SHP77 treated with DMSO at 0.1 percent for 48 hours (cell line): Measurements from ENCODE around the gene TNFRSF25.
"Not testable (repeated sequence)": the region's sequence is repeated elsewhere in the genome, so short reads cannot be mapped to it uniquely, and the experiment has no call there.

Source experiments
- DNase-seq: peaks from one replicate; lab custom pipeline; 2025; lab: John Stamatoyannopoulos, UW

The TNFRSF25 gene

DNA sequence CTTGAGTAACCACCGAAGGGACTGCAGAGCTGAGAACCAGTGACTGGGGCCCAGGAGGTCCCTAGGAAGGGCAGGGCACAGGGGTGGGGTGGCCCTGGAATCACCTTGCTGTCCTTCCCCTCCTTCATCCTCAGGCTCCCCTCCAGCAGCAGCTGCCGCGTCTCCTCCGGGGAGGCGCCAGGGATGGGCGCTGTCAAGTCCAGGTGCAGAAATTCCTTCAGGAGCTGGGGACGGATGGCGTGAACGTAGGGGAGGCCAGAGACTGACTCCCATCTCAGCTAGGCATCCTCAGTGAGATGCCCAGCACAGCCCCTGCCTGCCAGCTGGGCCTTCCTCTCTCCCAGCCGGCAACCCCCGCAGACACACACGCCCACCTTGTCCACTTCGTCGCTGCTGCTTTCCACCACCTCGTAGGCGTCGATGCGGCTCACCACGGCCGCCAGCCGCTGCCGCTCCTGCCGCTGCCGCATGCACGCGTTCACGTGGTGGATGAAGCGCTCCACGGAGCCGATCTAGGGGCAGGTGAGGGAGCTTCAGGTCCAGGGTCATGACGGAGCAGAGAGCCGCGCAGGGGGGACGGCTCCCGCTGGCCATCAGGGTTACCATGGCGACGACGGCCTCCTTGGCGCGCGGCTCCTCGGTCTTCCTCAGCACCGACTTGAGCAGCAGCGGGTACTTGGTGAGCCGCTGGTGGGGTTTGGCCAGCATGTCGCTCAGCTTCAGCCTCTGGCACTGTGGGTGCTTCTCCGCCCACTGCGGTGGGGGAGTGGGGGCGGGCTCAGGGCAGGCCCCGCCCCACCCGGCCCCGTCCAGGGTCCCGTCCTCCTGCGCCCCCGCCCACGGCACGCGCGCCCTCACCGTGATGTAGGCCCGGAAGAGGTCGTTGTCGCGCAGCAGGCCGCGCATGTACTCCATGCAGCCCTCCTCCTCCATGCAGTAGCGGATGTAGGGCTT is 4.4 kb upstream of the TNFRSF25 start:
- DNase-seq = no peak

DNA sequence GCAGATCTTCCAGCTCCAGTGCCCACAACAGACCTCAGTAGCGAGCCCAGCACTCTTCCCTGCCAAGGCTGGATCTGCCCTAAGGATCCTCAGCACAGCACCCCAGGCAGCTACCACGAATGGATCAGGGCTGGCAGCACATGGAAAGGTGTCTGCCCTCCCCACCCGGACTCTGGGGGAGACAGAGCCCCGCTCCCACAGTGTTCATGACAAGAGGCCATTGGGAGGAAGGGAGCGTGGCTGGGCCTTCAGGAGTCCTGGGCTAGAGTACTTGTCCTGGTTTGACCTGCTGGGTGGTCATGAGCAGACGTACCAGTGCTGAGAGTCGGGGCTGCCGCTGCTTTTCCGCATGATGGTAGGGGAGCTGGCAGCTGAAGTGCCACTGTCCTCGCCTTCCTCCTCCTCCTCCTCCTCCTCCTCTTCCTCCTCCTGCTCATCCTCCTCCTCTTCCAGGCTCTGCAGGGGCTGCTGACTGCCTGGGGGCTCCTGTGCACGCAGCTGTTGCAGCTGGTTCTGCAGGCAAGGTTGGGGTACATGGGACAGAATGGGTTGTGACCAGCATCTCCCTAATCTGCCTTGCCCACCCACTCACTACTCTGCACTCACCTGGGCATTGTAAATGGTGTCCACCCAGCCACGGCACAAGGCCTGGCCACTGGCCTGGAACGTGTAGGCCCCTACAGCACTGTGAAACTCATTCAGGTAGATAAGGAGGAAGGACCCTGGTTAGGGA is 2.9 kb upstream of the TNFRSF25 start:
- no peak for DNase-seq

DNA sequence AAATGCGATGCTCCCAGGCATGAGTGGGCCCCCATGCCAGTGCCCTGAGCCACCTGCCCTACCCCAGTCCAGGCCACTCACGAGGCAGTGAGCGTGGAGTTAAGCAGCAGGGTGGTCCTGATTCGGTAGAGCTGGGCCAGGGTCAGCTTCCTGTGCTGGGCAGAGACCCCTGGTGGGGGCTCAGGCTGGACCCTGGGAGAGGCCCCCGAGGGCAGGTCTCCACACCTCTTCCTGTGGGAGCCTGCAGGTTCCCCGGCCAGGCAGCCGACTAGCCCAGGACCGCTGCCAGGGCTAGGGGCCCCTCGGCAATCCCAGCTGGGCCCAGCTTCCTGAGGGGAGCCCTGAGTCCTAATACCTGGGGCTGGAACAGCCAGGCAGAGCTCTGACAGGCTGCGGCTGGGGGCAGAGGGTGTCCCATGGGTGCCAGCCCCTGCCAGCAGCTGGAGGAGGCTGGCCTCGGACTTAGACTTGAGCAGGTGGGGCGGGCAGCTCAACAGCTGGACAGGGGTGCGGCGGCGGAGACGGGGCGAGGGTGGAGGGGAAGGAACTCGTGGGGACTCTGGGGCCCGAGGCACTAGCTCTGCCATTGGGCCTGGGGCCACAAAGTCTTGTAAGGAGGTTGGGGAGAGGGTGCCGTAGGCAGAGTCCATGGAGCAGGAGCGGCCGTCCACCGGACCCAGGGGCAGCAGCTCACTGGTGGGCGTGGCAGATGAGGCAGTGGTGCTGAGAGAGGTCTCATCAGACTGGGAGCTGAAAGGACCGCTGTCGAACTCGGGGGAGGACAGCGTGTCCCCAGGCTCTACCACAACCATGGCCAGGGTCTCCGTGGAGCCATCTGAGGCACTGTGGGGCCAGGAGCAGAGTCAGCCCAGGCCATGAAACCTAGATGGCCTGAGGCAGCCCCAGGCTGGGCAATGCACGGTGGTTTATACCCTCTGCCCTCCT is 2.0 kb upstream of the TNFRSF25 start:
- DNase-seq = no peak

DNA sequence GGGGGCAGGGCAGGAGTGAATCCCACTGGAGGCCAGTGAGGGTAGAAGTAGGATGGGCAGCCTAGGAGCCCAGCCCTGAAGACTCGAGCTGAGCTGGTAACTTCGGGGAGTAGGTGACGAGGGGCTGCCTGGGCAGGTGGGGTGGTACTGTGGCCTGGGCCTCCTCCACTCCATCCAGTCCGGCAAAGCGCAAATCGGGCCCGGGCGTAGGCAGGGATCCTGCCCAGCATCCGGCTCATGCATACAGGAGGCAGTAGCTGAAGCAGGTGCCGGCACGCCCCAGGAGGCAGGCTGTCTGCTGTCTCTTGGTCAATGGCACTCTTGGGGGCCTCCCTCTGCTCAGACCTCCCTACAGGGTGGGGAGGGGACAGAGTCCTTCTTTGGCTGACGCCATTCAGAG is 1.3 kb upstream of the TNFRSF25 start:
- DNase-seq = no peak

DNA sequence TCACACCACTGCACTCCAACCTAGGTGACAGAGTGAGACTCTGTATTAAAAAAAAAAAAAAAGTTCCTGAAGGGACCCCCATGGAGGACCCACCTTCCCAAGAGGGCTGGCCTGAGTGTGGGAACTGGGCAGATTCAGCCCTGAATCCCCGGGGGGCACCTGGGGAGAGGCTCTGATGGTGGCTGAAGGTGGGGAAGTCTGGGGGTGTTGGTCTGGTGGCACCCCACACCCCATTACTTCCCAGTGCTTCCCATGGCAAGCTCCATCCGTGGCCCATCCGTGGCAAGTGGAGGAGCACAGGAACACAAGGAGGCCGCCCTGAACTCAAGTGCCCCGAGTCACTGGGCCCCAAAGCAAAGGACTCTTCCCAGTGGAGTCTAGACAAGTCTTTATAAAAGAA is 778 bp upstream of the TNFRSF25 start:
- DNase-seq = no peak

DNA sequence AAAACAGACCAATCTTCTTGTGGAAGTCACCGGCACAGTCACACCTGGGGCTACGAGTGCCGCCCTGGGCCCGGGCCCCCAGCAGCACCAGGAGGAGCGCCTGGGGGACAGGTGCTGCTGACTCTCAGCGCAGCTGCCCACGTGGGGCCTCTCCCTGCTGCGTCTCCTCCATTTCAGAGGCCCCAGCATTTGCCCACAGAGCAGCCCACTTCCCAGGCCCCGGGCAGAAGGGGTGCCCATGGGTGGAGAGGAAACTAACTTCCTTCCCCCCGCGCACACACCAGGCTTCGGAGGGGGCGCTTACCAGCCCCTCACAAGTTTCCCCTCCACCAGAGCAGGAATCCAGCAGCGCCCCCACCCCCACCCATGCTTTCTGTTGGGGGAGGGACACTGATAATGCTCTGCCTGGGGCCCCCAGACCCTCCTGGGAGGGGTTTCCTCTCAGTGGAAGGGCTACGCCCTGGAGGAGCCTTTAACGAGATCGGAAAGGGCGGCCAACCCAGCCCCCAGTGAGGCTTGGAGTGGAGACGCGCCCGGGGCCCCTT is 440 bp downstream of the TNFRSF25 start:
- no peak for DNase-seq

DNA sequence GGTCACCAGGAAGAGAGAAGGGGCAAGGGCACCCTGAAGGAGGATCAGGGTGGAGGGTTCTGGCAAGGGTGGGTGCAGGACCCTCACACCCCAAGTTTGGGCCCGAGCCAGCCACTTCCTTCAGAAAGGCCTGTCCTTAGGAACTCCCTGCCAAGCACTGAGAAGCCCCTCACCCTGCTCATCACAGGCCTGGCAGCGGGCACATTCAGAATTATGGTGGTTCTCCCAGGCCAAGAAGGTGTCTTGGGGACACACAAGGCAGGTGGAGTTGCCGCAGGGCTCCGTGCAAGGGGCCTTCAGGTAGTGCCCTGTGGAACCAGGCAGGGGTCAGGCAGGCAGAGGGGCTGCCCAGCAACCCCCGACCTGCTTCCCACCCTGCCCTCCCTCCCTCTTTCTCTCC is 1.1 kb downstream of the TNFRSF25 start:
- no peak for DNase-seq

DNA sequence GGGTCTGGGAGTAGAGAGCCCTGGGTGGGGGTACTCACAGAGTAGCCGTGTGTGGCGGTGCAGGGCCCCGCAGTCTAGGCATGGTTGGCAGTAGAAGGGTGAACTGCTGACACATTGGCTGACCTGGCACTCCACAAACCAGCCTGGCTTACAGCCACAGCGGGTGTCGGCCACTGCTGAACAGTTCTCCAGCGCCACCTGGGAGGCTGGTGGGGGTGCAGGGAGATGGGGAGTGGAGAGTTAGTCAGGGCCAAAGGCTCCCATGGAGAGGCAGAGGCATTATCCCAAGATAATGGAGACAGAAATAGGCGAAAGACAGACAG is 1.5 kb downstream of the TNFRSF25 start:
- no peak for DNase-seq

DNA sequence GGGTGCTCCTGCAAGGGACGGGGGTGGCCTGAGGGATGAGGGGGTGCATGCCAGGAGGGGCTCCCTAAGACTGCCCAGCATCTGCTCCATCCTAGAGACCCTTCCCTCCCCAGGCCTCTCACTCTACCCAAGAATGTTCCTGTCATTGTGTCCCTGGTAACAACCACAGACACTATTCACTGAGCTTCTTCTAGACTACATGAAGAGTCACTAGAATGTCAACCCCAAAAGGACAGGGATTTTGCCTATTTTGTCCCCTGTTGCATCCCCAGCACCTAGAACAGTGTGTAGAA is 2.9 kb downstream of the TNFRSF25 start:
- no peak for DNase-seq

DNA sequence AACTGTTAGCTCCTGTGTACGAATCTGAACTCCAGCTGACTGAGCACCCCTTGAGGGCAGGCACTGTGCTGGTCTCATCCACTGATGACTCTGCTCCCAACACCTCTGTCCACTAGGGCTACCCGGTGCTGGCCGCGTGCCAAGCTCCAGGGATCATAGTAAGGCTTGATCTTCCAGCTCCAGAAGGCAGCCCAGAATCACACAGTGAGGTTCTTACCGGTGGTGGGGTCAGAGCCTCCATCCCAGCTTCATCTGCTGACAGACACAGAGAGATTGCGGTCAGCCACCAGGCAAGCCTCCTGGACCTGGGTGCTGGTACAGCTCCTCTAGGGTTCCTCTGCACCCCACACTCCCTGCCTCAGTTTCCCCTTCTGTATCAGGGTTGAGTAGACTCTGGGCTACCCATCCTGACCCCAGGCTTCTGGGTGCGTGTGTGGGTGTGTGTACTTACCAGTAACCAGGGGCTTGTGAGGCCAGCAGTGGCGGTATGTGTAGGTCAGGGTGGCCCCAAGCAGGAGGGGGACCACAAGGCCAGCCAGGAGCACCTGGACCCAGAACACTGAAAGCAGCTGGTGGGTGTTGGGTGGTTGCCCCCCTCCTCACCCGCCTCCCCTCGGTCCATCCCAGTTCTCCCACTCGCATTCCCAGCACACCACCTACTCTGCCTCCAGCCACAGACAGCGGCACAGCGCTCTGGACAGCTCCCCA is 3.4 kb downstream of the TNFRSF25 start:
- DNase-seq = no peak

DNA sequence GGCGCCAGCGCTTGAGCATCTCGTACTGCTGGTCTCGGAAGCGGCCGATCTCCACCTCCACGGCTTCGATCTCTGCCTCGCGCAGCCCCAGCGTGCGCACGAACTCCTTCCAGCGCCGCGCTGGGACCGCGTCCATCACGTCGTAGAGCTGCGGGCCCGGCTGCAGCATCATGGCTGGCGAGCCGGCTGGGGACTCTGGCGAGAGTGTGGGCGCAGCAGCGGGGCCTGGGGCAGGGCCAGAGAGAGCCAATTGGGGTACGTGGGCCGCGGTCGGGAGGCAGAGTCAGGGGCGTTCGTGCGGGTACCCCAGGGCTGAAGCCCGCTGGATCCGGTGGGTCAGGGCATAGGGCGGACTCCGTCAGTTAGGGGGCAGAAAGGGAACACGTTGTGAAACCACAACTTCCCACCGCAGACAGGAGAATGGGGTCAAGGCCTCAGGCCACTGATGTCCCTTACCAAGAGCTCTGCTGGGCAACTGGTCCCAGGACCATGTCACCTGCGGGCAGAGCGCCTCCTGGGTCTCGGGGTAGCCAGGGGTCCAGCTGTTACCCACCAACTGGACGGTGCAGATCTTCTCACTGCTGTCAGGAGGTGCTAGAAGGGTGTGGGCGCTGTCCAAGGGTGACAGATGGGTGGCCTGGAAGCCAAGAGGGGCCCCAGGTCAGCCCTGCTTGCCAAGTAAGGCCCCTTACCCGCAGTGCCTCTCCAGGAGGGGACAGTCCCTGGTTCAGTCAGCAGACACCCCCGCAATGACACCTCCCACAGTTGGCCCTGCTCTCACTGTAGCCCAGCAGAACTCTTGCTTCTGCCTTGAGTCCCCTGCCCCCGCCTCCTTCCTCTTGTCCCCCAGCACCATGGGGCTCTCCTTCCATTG is 4.2 kb downstream of the TNFRSF25 start:
- no peak for DNase-seq

DNA sequence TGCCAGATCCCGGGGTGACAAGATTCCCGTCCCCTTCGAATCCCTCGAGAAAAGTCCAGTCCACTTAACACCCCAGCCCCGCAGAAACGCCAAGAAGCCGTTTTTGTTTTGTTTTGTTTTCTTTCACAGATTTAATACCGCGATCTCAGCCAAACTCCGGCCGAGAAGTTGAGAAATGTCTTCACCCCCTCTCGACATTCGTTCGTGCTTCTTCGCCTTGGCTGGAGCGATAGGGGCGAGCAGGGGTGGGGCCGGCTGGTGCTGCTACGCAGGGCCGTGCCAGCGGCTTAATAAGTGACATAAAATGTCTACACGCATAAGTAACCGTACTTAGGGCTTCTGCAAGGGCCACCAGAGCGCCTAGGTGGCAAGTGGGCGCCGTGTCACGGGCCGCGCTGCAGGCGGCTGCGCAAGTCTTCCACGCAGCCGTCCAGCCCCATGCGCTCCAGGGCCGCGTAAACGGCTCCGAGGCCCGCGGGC is 4.9 kb downstream of the TNFRSF25 start:
- no peak for DNase-seq

DNA sequence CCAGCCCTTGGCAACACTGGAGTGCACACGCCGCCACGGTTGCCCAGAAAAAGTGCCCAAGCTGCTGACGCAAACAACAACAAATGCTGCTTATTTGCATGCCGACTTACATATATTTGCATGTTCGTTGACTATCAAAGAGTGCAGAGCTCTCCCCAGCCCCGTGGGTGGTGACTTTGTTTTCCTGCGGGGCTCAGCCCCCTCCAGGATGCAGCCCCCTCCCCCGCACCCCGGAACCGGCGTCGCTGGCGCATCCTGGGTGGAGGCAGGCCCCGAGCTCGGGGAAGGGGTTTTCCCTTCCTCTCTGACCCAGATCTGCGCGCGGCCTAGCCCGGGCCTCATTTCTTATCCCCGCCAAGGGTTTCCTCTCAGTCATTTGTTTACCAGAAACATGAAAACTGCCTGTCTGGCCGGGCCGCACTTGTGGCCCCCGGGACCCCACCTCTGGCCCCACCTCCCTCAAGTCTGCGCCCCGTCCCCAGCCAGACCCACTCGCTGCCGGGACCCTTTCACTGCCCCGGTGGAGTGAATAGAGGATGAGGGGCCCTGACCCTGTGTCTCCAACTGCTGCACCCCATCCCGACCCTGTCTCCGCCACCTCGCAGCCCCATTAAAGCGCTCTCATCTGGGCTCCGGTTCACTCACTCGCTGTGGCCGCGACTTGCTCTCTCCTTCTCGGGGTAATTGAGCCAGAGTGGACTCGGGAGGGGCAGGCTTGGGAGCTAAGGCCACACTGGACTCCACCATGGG is 5.5 kb downstream of the TNFRSF25 start:
- no peak for DNase-seq

DNA sequence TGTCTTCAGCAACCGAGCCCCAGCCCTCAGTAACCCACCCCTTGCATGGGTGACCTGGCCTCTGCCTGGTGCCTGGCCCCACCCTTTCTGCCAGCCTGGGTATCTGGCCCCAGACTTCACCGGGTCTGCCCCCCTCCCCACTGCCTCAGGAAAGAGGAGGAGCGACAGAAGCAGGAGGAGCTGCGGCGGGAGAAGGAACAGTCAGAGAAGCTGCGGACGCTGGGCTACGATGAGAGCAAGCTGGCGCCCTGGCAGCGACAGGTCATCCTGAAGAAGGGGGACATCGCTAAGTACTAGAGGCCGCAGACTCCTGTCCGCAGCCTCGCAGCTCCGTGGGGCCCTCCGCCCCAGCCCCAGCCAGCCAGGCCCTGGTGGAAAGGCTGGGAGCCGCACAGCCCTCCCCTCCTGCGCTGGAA is 6.1 kb downstream of the TNFRSF25 start:
- no peak for DNase-seq

DNA sequence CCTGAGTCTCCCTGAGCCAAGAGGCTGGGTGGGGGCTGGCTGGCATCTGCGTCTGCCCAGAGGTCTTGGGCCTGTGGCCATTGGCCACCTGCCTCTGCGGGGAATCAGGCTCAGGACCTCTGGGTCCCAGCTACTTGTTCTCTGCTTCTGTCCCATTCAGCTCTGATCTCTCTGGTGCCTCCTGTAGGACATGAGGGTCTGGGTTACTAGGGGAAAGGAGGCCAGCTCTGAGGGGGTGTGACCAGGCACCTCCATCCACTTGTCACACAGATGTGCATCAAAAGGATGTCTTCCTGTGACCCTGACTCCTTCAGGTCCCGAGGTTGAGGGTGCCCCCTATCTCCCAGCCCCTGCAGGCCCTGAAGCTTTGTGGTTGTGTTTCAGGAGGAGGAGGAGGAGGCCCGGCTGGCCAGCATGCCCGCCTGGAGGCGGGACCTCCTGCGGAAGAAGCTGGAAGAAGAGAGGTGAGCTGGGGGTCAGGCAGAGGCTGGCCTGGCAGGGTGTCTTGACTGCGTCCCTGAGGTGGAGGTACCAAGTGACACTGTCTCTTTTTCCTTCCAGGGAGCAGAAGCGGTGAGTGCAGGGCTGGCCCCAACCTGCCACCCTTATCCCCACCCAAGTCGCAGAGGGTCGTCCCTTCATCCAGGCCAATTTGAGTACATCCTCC is 9.0 kb downstream of the TNFRSF25 start:
- no peak for DNase-seq

DNA sequence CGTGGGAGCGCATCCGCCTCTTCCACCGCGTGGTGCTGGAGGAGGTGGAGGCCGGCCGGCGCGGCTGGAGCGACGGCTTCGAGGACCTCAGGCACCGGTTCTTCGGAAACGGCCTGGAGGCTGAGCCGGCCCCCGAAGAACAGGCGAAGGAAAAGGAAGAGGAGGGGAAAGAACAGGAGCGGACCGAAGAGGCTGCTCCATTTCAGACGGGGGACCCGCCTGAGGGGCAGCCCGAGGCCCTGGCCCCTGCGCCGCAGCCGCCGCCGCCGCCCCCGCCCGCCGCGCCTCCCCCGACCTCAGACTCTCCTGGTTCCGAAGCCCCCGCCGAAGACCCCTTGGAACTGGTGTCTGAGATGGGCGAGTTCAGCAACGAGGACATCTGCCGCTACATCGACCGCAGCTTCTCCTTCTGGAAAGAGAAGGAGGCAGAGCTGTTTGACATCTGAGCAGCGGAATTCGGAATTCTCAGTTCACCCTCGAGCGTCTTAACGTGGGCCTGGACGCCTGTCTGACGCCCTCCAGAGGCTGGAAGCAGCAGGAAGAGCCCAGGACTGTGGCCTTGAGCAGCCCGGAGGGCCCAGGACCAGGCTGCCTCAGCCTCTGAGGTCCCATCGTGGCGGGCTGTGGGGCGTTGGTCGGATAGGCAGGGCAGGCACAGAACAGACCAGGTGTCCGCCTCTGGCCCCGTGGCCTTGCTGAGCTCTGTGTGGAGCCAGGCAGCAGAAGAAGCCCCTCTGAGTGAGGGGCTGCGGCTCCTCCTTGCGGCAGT is 10.0 kb downstream of the TNFRSF25 start:
- not testable (repeated sequence) for DNase-seq

DNA sequence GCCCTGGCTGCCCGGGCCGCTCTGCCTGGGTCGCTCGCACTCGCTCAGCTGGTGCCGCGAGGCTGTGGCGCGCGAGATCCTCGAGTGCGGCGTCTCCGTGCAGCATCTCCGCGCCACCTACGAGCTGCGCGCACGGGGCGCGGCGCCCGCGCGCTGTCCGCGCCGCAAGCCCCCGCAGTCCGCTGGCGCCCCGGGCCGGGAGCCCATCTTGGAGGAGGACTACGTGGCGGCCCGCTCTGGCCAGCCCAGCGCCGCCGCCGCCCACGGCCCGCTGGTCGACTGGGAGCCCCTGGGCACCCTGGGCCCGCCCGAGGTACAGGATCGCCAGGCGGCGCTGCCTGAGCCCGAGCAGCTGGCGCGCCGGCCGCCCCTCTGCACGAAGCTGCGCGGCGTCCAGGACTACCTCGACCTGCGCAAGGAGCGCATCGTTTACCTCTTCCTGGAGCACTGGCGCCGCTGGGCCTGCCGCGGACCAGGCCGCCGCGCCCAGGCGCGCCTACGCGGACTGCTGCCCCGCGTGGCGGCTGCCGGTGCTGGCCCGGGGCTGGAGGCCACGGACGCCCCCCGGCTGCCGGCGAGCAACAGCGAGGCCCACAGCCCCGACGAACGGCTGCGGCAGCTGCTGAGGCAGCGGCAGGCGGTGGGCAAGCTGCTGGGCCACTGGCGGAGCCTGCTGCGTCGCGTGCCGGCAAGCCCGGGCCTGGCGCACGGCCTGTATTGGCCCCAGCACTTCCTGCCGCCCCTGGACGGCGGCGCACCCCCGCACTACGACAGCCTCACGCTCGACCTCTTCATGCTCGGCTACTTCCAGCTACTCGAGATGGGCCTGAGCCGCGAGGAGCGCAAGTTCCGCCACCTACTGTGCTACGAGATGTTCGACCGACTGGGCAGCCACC is 10.9 kb downstream of the TNFRSF25 start:
- no peak for DNase-seq
